Measurements from ENCODE around the gene CHPF2. TPM values are rescaled to one million over a fixed set of nuclear protein-coding genes. Genes with fewer than 3 reads are reported as not detected.

Gene CHPF2
- total and polyA plus RNA-seq, 2 experiments from 2014 or later = 4.8 to 26.1 TPM

DNA sequence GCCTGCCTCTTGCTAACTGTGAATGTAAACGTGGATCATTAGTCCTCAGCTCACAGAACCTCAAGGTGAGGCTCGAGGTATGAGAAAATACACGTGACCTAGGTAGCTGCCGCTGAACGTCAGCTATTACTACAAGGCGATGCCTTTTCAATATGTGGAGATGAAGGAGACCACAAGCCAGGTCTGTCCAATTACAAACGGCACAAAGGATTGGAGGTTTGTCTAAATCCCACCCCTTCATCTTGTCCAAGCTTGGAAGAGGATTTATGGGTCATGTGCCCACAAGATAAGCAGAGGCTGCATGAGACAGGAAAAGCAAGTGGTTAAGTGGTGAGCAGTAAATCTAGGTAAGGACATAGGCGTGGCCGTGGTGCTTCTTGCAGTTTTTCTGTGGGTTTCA, 25.4 kb upstream of the CHPF2 start (continued):
- TF ChIP-seq, protein P1, sequence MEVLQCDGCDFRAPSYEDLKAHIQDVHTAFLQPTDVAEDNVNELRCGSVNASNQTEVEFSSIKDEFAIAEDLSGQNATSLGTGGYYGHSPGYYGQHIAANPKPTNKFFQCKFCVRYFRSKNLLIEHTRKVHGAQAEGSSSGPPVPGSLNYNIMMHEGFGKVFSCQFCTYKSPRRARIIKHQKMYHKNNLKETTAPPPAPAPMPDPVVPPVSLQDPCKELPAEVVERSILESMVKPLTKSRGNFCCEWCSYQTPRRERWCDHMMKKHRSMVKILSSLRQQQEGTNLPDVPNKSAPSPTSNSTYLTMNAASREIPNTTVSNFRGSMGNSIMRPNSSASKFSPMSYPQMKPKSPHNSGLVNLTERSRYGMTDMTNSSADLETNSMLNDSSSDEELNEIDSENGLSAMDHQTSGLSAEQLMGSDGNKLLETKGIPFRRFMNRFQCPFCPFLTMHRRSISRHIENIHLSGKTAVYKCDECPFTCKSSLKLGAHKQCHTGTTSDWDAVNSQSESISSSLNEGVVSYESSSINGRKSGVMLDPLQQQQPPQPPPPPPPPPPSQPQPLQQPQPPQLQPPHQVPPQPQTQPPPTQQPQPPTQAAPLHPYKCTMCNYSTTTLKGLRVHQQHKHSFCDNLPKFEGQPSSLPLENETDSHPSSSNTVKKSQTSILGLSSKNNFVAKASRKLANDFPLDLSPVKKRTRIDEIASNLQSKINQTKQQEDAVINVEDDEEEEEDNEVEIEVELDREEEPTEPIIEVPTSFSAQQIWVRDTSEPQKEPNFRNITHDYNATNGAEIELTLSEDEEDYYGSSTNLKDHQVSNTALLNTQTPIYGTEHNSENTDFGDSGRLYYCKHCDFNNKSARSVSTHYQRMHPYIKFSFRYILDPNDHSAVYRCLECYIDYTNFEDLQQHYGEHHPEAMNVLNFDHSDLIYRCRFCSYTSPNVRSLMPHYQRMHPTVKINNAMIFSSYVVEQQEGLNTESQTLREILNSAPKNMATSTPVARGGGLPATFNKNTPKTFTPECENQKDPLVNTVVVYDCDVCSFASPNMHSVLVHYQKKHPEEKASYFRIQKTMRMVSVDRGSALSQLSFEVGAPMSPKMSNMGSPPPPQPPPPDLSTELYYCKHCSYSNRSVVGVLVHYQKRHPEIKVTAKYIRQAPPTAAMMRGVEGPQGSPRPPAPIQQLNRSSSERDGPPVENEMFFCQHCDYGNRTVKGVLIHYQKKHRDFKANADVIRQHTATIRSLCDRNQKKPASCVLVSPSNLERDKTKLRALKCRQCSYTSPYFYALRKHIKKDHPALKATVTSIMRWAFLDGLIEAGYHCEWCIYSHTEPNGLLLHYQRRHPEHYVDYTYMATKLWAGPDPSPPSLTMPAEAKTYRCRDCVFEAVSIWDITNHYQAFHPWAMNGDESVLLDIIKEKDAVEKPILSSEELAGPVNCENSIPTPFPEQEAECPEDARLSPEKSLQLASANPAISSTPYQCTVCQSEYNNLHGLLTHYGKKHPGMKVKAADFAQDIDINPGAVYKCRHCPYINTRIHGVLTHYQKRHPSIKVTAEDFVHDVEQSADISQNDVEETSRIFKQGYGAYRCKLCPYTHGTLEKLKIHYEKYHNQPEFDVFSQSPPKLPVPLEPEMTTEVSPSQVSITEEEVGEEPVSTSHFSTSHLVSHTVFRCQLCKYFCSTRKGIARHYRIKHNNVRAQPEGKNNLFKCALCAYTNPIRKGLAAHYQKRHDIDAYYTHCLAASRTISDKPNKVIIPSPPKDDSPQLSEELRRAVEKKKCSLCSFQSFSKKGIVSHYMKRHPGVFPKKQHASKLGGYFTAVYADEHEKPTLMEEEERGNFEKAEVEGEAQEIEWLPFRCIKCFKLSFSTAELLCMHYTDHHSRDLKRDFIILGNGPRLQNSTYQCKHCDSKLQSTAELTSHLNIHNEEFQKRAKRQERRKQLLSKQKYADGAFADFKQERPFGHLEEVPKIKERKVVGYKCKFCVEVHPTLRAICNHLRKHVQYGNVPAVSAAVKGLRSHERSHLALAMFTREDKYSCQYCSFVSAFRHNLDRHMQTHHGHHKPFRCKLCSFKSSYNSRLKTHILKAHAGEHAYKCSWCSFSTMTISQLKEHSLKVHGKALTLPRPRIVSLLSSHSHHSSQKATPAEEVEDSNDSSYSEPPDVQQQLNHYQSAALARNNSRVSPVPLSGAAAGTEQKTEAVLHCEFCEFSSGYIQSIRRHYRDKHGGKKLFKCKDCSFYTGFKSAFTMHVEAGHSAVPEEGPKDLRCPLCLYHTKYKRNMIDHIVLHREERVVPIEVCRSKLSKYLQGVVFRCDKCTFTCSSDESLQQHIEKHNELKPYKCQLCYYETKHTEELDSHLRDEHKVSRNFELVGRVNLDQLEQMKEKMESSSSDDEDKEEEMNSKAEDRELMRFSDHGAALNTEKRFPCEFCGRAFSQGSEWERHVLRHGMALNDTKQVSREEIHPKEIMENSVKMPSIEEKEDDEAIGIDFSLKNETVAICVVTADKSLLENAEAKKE (CRISPR knock-in tag; IDR thresholded peaks at IDR 0.05) = no peak
- TF ChIP-seq ZNF331 (CRISPR knock-in tag; IDR thresholded peaks at IDR 0.05; ENCODE audit: low read depth) = no peak
- TF ChIP-seq ZNF114 (CRISPR knock-in tag; IDR thresholded peaks at IDR 0.05) = no peak
- TF ChIP-seq STAT1 (IDR thresholded peaks at IDR 0.05; ENCODE audit: unreplicated experiment) = no peak
- TF ChIP-seq EZH2 (IDR thresholded peaks at IDR 0.05; ENCODE audit: low read depth, unreplicated experiment) = no peak

DNA sequence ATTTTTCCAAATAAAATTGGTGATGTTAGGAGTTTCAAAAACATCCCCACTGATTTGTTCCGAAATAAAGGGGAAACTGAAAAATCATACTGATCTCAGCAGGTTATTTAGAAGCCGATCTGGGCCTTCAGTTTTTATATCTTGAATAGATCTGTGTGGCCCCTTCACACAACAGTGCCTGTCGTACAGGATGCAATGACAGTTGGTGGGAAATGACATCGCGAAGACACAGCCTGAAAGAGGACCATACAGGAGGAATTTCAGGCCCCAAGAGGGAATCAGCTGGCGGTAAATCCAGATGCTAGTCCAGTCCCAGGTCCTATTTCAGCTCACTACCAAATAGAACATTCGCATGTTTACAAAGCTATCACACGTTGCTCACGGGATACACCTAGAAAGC, 25.0 kb upstream of the CHPF2 start:
- no peak overlapping the region for H2AFZ ChIP-seq
- H3K4me3 Mint-ChIP-seq = no peak overlapping the region
- TF ChIP-seq ETS1 (IDR thresholded peaks at IDR 0.05) (no peak), CTCF (conservative IDR thresholded peaks at IDR 0.05; ENCODE audit: low read depth in 2 of 2) (no peak), JUNB (IDR thresholded peaks at IDR 0.05; ENCODE audit: unreplicated experiment) (no peak), ZNF331 (CRISPR knock-in tag; IDR thresholded peaks at IDR 0.05; ENCODE audit: low read depth) (no peak), EZH2phosphoT487 (IDR thresholded peaks at IDR 0.05; ENCODE audit: unreplicated experiment) (no peak), CREB1 (CRISPR knock-in tag; IDR thresholded peaks at IDR 0.05; ENCODE audit: low read depth) (no peak), ZNF114 (CRISPR knock-in tag; IDR thresholded peaks at IDR 0.05) (no peak)
- TF ChIP-seq, protein P2, sequence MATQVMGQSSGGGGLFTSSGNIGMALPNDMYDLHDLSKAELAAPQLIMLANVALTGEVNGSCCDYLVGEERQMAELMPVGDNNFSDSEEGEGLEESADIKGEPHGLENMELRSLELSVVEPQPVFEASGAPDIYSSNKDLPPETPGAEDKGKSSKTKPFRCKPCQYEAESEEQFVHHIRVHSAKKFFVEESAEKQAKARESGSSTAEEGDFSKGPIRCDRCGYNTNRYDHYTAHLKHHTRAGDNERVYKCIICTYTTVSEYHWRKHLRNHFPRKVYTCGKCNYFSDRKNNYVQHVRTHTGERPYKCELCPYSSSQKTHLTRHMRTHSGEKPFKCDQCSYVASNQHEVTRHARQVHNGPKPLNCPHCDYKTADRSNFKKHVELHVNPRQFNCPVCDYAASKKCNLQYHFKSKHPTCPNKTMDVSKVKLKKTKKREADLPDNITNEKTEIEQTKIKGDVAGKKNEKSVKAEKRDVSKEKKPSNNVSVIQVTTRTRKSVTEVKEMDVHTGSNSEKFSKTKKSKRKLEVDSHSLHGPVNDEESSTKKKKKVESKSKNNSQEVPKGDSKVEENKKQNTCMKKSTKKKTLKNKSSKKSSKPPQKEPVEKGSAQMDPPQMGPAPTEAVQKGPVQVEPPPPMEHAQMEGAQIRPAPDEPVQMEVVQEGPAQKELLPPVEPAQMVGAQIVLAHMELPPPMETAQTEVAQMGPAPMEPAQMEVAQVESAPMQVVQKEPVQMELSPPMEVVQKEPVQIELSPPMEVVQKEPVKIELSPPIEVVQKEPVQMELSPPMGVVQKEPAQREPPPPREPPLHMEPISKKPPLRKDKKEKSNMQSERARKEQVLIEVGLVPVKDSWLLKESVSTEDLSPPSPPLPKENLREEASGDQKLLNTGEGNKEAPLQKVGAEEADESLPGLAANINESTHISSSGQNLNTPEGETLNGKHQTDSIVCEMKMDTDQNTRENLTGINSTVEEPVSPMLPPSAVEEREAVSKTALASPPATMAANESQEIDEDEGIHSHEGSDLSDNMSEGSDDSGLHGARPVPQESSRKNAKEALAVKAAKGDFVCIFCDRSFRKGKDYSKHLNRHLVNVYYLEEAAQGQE (IDR thresholded peaks at IDR 0.05; ENCODE audit: unreplicated experiment) = no peak
- ATAC-seq = no peak
- peaks cover 4% of the 10 kb centered on the region; the same call in 2 of the 3 replicates for H3K36me3 Mint-ChIP-seq (ENCODE audit: low read depth)
- no peaks in the 10 kb centered on the region for H3K79me2 ChIP-seq (replicated peaks; ENCODE audit: insufficient read depth)
- no peak overlapping the region for H3K4me2 ChIP-seq
- H3F3A ChIP-seq (replicated peaks; ENCODE audit: low read depth) = no peaks in the 10 kb centered on the region
- no peaks in the 10 kb centered on the region for H3K27me3 ChIP-seq (ENCODE audit: insufficient read depth)
- no peak overlapping the region for H3K4me3 ChIP-seq
- H3K36me3 ChIP-seq (ENCODE audit: insufficient read depth) = 0 out of 2 replicates have a peak, but pooled peaks cover 4% of the 10 kb centered on the region
- peaks cover 15% of the 10 kb centered on the region for H3K4me1 Mint-ChIP-seq
- no peaks in the 10 kb centered on the region for H3K9me3 Mint-ChIP-seq
- H3K9me2 ChIP-seq (ENCODE audit: insufficient read depth) = no peaks in the 10 kb centered on the region
- H3K4me1 ChIP-seq (ENCODE audit: insufficient read depth) = peaks cover 7% of the 10 kb centered on the region
- no peak for DNase-seq (ENCODE audit: low spot score)
- H4K20me1 ChIP-seq (replicated peaks; ENCODE audit: insufficient read depth) = no peaks in the 10 kb centered on the region; the same call in 1 of the 2 replicates
- H3K27ac ChIP-seq (ENCODE audit: low read depth) = no peak overlapping the region
- peaks cover 19% of the 10 kb centered on the region for H3K27me3 Mint-ChIP-seq (ENCODE audit: insufficient read depth, low read depth, poor library complexity)
- H3K27ac Mint-ChIP-seq = no peak overlapping the region

All from GM23338 (cell line).